HTR-8/SVneo (cell line): ENCODE measurements around the gene DDRGK1.

Experiments used
- DNase-seq: peaks from one replicate; pipeline ENCODE4 v3.0.0; 2011; ENCODE audit warnings: low spot score, mixed read lengths; ENCODE audit not compliant: insufficient read length
- FAIRE-seq: peaks from 2 replicates; lab custom pipeline; 2011; peaks lifted over from hg19 to GRCh38; lab: Jason Lieb, UNC

The DDRGK1 gene

DNA sequence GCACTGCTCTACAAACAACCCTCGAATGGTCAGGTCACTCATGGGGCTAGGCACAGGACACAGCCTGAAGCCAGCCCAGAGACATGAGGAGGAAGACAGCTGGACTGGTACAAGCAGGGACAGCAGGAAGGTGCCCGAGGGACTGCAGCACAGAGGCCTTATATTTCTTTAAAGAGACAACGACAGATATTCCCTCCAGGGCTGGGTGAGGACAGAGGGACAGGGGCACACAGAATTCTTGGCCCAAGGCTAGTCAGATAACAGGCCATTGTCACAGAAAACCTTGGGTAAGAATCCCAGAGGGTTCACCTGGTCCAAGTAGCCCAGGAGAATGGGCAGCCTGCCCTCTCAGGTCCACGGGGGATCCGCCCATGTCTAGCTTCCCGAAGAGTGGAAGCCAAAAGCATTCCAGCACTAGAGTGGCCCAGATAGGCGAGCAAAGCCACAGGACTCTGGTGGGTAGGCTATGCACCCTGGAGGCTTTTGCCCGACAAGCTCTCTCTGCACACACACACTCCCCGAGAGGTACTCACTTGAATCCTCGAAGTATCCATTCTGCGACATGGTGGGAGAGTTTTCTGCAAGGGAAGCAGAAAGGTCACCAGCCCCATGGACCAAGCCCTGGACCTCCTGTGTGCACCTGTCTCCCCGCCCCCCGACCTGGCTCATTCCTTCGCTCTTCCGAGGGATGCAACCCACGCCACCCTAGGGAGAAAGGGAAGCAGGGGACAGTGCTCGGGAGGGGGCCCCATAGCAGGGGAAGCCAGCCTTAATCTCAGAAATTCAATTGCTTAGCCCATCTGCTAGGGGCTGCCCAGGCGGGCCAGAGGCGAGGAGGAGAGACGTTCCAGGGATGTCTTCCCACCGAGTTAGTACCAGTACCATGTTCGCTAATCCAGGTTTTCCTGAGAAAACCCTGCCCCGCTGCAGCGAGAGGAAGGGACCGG is 32.8 kb upstream of the DDRGK1 start:
- FAIRE-seq: no peak
- DNase-seq: no peak

DNA sequence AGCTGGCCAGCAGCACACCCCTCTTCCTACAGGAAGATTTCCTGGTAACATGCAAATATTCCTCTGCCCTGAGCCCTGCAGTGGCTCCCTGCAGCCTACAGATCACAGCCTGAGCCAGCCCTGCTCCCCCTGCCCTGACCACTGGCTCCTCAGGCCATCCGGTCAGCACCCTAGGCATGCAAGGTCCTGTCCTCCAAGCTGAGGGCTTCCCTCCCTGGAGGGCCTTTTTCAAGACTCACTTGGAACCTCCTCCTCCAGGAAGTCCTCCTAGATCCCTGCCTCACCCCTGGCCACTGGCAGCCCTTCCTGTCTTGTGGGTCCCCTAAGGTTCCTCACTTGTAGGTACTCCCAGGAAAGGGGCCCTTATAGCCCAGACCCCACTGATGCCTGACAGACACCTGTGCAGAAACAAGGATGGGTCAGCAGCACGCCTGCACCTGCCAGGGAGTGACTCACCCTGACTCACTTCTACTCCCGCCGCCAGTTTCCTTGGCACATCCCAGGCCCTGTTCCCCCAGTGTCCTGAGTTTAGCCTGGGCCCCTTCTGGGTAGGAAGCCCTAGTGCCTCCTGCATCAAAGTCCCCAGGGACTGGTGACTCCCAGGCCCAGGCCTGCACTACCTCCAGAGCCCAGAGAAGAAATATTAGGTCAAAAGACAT is 31.3 kb upstream of the DDRGK1 start:
- no peak for DNase-seq
- FAIRE-seq: peak; percentile 31

- DNase-seq (no peak), FAIRE-seq (no peak)
These were observed 29.6 kb upstream of the DDRGK1 start for GRCh38 chr20:3233991-3234498.

GRCh38 chr20:3233131-3233990 is 28.9 kb upstream of the DDRGK1 start:
- DNase-seq: no peak
- no peak for FAIRE-seq

GRCh38 chr20:3231889-3232588 is 27.6 kb upstream of the DDRGK1 start:
- no peak for DNase-seq
- no peak for FAIRE-seq

GRCh38 chr20:3231116-3231515 is 26.6 kb upstream of the DDRGK1 start:
- FAIRE-seq (no peak), DNase-seq (no peak)

DNA sequence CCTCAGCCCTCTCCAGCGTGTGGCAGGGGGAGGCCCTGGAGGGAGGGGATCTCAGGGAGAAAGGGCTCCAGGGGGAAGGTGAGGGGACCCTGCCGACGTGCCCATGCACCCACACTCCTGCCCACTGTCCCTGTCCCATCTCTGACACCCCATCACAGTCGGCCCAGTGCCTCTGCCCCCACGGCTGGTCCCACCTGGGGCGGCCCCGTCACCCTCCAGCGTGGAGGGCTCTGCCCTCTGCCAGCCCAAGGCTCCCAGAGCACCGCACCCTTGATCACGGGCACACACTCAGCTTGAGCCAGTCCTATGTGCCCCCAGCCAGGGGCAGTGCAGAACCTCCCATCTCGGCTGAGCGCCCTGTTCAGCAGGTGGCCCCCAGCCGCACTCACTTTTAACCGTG is 25.3 kb upstream of the DDRGK1 start:
- DNase-seq (no peak), FAIRE-seq (no peak)

DNA sequence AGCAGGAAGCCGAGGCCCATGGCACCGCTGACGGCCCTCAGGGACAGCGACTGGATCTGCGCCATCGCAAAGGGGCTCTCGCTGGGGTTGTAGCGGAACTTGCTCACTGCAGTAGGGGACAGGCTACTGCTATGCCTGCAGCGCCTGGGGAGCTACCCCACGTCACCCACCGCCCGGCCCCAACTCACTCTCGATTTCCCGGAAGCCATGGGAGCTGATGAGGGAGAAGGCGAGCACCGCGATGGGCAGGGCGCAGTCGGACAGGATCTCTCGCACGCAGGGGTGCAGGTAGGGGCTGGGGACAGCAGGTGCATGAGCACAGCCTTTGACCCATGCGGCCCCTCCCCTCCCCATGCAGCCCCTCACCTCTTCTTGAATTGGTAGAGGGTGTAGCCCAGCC is 24.7 kb upstream of the DDRGK1 start:
- FAIRE-seq (no peak), DNase-seq (no peak)

DNA sequence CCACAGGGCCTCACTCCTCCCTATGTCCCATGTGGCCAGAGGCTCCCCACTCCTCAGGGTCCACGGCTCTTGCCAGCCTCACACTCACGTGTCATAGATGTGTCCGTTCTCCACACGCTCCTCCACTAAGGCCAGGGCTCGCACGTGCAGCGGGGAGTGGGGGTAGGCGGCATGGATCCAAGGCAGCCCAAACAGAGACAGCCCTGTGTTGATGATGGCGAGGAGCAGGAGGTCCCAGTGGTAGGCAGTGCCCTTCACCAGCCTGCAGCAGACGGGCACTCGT is 24.2 kb upstream of the DDRGK1 start:
- no peak for DNase-seq
- no peak for FAIRE-seq

DNA sequence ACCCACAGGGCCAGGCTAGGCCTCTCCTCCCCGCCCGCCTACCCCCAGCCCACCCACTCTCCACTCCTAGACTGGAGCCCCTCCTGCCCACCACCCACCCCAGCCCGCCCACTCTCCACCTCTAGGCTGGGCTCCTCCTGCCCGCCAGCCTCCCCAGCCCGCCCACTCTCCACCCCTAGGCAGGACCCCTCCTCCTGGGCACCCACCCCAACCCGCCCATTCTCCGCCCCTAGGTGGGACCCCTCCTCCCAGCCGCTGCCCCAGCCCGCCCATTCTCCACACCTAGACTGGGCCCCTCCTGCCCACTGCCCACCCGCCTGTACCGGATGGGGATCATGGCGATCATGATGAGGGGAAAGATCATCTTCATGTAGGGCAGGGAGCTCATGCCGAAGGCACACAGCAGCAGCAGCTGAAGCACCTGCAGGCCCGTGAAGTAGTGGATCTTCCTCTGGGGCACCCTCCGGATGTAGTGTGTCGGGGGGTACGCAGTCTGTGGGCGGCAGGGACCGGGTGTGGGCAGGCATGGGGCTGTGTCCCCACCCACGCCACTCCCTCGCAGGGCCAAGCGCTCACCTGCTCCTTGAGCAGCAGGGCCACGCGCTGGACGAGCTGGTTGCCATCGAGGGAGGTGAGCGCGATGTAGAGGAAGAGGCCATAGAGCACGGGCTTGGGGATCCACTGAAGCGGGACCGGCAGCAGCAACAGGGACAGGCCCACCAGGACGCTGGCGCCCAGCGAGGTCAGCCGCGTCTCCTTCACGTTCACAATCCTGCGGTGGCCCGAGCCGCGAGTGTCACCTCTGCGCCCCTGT is 23.7 kb upstream of the DDRGK1 start:
- FAIRE-seq (no peak), DNase-seq (no peak)

DNA sequence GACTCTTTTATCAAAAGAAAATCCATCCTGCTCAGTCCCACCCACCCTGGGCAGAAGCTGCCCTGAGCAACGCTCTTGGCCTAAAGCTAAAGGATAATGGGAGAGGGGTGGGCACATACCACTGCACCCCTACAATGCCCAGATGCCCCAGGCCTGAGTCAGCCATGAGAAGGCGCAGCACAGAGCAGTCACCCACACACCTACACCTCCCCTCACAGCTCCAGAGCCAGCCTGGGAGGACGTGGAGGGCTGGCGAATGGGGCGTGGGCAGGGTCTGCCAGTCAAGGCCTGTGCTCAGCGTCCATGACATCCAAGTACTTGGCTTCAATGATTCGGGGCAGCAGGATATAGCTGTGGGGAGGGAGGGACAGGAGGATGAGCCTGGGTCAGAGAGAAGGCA is 23.0 kb upstream of the DDRGK1 start:
- FAIRE-seq (peak; percentile 9), DNase-seq (no peak)

GRCh38 chr20:3226864-3227263 is 22.4 kb upstream of the DDRGK1 start:
- no peak for FAIRE-seq
- DNase-seq: no peak

DNA sequence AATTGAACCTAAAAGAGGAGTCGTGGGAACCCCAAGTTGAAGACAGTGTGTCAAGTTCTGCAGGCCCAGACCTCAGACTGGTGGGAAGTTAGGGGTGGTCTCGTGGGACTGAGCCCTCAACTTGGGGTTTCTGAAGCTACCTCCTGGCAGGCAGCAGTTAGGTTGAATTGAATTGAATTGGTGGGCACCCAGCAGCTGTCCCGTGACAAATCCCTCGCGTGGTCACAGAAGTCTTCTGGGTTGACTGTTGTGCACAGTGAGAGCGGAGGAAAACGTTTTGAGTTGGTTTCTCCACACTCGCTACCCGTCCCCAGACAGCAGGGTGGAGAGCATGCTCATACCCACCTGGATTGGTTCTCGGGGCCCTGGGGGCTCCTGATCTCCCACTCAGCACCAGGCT is 21.6 kb upstream of the DDRGK1 start:
- DNase-seq (no peak), FAIRE-seq (no peak)

DNA sequence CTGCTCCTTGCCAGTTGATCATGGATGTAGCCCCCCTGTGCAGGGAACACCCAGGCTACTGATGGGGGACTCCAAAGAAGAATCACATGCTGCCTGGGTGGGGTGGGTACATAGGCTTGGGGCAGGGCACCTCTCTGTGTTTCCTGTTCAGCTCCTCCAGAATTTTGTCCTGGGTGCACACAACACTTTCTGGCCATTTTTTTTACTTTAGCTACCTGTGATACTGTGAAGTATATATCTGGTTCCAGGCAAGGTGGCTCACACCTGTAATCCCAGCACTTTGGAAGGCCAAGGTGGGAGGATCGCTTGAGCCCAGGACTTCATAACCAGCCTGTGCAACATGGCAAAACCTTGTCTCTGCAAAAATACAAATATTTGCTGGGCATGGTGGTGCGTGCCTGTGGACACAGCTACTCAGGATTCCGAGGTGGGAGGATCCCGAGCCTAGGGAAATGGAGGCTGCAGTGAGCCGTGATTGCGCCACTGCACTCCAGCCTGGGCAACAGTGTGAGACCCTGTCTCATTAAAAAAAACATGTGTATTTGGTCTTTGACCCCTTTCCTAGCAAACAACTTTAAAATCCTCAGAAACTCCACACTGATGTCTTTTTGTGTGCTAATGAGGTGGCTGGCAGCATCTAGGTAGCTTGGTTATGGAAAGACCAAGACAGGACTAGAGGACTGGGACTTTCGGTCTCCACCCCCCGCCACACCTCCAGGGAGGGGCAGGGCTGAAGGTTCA is 20.4 kb upstream of the DDRGK1 start:
- DNase-seq: no peak
- FAIRE-seq: no peak

- FAIRE-seq (no peak), DNase-seq (no peak)
These were observed 19.7 kb upstream of the DDRGK1 start for GRCh38 chr20:3223994-3224680.

DNA sequence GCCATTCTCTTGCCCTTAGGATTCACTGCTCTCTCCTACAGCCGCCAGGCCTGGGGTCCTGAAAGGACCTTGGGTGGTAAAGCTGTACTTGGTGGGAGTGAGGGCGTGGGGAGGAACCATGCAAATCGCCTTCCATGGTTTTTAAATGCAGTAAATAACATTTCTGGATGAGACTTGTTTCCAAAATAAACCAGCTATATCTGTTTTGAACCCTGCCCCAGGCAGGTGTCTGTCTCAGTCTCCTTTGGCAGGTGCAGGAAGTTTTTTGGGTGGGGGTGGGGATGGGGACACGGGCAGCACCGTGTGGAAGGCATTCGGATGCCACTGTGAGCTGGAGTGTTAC is 19.1 kb upstream of the DDRGK1 start:
- DNase-seq: no peak
- no peak for FAIRE-seq

GRCh38 chr20:3222635-3223600 is 18.4 kb upstream of the DDRGK1 start:
- FAIRE-seq (no peak), DNase-seq (no peak)
